Thyroid gland (tissue), 4 donors: ENCODE data around the gene TRAF3IP1. TPM values are rescaled to one million over a fixed set of nuclear protein-coding genes. Genes with fewer than 3 reads are reported as not detected.

ENCODE experiments used
- DNase-seq, 2 donors: peaks; one replicate each; pipeline ENCODE4 v3.0.0-alpha.2; 2019
- H3K27ac ChIP-seq, 3 donors: fragments of 200-600 bp; sonication (generic); 1 replicate in 2 of 3; 2 replicates in 1 of 3; pipeline ENCODE4 v1.5.1; 2016 to 2019; ENCODE audit warnings: mild to moderate bottlenecking in 1 of 3, moderate library complexity in 1 of 3
- H3K27me3 ChIP-seq: fragments of 200-600 bp; sonication (generic); one replicate; pipeline ENCODE4 v1.5.1; 2019
- H3K36me3 ChIP-seq, 2 donors: fragments of 200-600 bp; sonication (generic); one replicate each; pipeline ENCODE4 v1.5.1; 2016 to 2019
- H3K4me1 ChIP-seq, 2 donors: fragments of 200-600 bp; sonication (generic); one replicate each; pipeline ENCODE4 v1.5.1; 2017 to 2019
- H3K4me3 ChIP-seq, 3 donors: fragments of 200-600 bp; sonication (generic); replicated peaks in 1 of 3; 1 replicate in 2 of 3; 2 replicates in 1 of 3; pipeline ENCODE4 v1.5.1; 2016; ENCODE audit warnings: mild to moderate bottlenecking in 1 of 3
- H3K9me3 ChIP-seq: fragments of 200-600 bp; sonication (generic); one replicate; pipeline ENCODE4 v1.5.1; 2017
- POLR2A ChIP-seq, 2 donors: fragments of 450-650 bp; IDR thresholded peaks; one replicate each; pipeline ENCODE4 v1.6.1; 2017; ENCODE audit warnings: antibody characterized with exemption in 2 of 2, mild to moderate bottlenecking in 2 of 2, moderate library complexity in 1 of 2
- WGBS, 2 donors: methylation state at CpG; one replicate each; pipeline ENCODE4 v1.1.5; 2017; 5-methylcytosine and 5-hydroxymethylcytosine counted together
- intact Hi-C: fragments of 100-400 bp; cut with DNase I; formaldehyde crosslinking; loops from one replicate; pipeline ENCODE4 v1.15.1; 2023
- total RNA-seq, 4 donors: library from RNA; depleted of rRNA; stranded (reverse); fragments of >200 nt; gene quantifications; one replicate each; pipeline ENCODE4 v1.2.3, GENCODE V29; 2016
- TF ChIP-seq, protein P1 (sequence below), 6 experiments: fragments of 200-600 bp in 3 of 6; fragments of 450-650 bp in 3 of 6; sonication (generic) in 3 of 6; IDR thresholded peaks; one replicate each; pipeline ENCODE4 v1.5.1; 2016 to 2019; ENCODE audit warnings: antibody characterized with exemption in 6 of 6, mild to moderate bottlenecking in 2 of 6, inconsistent platforms in 1 of 6, moderate library complexity in 1 of 6

Gene TRAF3IP1
- total RNA-seq, 4 donors from 2014 or later: 19.5 to 24.7 (median 22.2) TPM

DNA sequence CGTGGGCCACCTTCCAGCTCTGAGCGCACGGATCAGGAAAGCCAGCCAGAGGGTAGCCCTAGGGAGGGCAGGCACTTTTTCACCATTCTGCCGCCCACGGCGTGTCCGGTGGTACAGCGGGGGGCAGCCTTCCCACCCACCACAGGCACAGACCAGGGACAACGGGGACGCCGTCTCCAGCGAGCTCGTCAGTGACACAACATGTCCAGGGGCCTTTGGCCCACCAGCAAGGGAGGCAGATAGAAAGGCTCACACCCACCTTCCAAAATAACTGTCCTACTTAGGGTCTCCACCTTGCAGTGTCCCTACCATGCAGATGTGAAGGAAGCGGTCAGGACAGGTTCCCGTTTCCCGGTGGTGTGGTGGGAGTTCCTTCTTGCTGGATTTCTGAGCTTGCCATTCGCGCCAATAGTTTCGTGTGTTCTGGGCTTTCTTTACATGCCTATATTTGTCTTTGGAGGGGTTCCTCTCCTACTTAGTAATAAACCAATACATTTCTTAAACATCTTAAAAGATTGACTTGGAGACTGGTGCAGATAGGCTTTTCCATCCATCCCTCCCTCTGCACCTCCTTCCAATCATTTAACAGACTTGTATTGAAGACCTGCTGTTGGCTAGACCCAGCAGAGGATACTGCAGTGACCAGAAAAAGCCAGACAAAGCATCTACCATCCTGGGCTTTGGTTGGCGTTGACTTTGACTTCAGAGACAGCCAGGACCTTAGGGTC is 107.3 kb downstream of the TRAF3IP1 start:
- no peak for DNase-seq
- TF ChIP-seq, protein P1, sequence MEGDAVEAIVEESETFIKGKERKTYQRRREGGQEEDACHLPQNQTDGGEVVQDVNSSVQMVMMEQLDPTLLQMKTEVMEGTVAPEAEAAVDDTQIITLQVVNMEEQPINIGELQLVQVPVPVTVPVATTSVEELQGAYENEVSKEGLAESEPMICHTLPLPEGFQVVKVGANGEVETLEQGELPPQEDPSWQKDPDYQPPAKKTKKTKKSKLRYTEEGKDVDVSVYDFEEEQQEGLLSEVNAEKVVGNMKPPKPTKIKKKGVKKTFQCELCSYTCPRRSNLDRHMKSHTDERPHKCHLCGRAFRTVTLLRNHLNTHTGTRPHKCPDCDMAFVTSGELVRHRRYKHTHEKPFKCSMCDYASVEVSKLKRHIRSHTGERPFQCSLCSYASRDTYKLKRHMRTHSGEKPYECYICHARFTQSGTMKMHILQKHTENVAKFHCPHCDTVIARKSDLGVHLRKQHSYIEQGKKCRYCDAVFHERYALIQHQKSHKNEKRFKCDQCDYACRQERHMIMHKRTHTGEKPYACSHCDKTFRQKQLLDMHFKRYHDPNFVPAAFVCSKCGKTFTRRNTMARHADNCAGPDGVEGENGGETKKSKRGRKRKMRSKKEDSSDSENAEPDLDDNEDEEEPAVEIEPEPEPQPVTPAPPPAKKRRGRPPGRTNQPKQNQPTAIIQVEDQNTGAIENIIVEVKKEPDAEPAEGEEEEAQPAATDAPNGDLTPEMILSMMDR (IDR thresholded peaks at IDR 0.05): no peak
- TF ChIP-seq POLR2A (IDR thresholded peaks at IDR 0.05): no peak
- Histone ChIP-seq H3K27me3 (no peaks in the 10 kb centered on the region), H3K9me3 (no peaks in the 10 kb centered on the region), H3K36me3 (no peaks in the 10 kb centered on the region), H3K4me3 (peak overlapping the region; percentile 34 to 96 (median 77)), H3K27ac (peak overlapping the region in 2 of 3 donors; percentile 73 to 89), H3K4me1 (peaks cover 18 to 19% of the 10 kb centered on the region in 2 donors)
- 23 to 24% methylated on average over 7 of the region's 20 CpGs for WGBS, 2 donors
- intact Hi-C loops: no loop called here

- intact Hi-C loops: no loop called here
- 94 to 98% methylated on average over 8 of the region's 8 CpGs for WGBS, 2 donors
- H3K9me3 ChIP-seq: no peaks in the 10 kb centered on the region
- no peak for TF ChIP-seq POLR2A (IDR thresholded peaks at IDR 0.05)
- TF ChIP-seq, protein P1 (IDR thresholded peaks at IDR 0.05): no peak
- H3K27ac ChIP-seq: no peak overlapping the region
- peaks cover 0 to 7% of the 10 kb centered on the region in 2 donors for H3K36me3 ChIP-seq
- no peak for DNase-seq
- H3K4me3 ChIP-seq: no peak overlapping the region
- peaks cover 18 to 19% of the 10 kb centered on the region in 2 donors for H3K4me1 ChIP-seq
- no peaks in the 10 kb centered on the region for H3K27me3 ChIP-seq
These were observed 108.5 kb downstream of the TRAF3IP1 start for GRCh38 chr2:238428866-238429265.

GRCh38 chr2:238430781-238431180 is 110.5 kb downstream of the TRAF3IP1 start:
- DNase-seq: no peak
- Histone ChIP-seq H3K4me1 (peaks cover 16 to 17% of the 10 kb centered on the region in 2 donors), H3K4me3 (no peak overlapping the region), H3K36me3 (peaks cover 11 to 23% of the 10 kb centered on the region in 2 donors), H3K9me3 (no peaks in the 10 kb centered on the region), H3K27me3 (no peaks in the 10 kb centered on the region), H3K27ac (no peak overlapping the region)
- TF ChIP-seq POLR2A (IDR thresholded peaks at IDR 0.05): no peak
- TF ChIP-seq, protein P1 (IDR thresholded peaks at IDR 0.05): no peak
- 96 to 99% methylated on average over 6 of the region's 6 CpGs for WGBS, 2 donors
- intact Hi-C loops: no loop called here

DNA sequence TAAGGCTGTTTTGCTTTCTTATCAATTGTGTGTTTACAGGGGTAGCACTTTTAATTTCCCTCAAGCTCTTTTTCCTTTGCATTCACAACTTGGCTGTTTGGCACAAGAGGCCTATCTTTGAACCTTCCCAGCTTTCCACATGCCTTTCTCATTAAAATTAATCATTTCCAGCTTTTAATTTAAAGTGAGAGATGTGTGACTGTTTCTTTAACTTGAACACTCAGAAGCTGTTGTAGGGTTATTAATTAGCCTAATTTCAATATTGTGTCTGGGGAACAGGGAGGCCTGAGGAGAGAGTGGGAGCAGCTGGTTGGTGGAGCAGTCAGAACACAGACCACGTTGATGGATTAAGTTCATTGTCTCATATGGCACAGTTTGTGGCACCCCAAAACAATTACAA is 111.1 kb downstream of the TRAF3IP1 start:
- Histone ChIP-seq H3K9me3 (no peaks in the 10 kb centered on the region), H3K4me1 (peaks cover 11 to 14% of the 10 kb centered on the region in 2 donors), H3K36me3 (peaks cover 13 to 23% of the 10 kb centered on the region in 2 donors), H3K4me3 (no peak overlapping the region), H3K27me3 (no peaks in the 10 kb centered on the region), H3K27ac (no peak overlapping the region)
- intact Hi-C loops: no loop called here
- TF ChIP-seq POLR2A (IDR thresholded peaks at IDR 0.05): no peak
- TF ChIP-seq, protein P1 (IDR thresholded peaks at IDR 0.05): no peak
- WGBS, 2 donors: 48 to 79% methylated on average over 1 of the region's 1 CpG
- no peak for DNase-seq

- no peaks in the 10 kb centered on the region for H3K27me3 ChIP-seq
- intact Hi-C loops: no loop called here
- no peak overlapping the region for H3K27ac ChIP-seq
- DNase-seq: no peak
- 95 to 97% methylated on average over 14 of the region's 14 CpGs for WGBS, 2 donors
- TF ChIP-seq POLR2A (IDR thresholded peaks at IDR 0.05): no peak
- TF ChIP-seq, protein P1 (IDR thresholded peaks at IDR 0.05): no peak
- peaks cover under 1 to 4% of the 10 kb centered on the region in 2 donors for H3K4me1 ChIP-seq
- H3K4me3 ChIP-seq: no peak overlapping the region
- H3K36me3 ChIP-seq: peaks cover 13 to 23% of the 10 kb centered on the region in 2 donors
- H3K9me3 ChIP-seq: no peaks in the 10 kb centered on the region
These were observed 113.1 kb downstream of the TRAF3IP1 start for GRCh38 chr2:238433300-238433915.
